SU-DHL-6 (cell line): Measurements from ENCODE around the gene MAST4.

Experiments
- CTCF ChIP-seq: fragments of 200-600 bp; sonication (generic); IDR thresholded peaks from one replicate; pipeline ENCODE4 v1.5.1; 2017; ENCODE audit warnings: antibody characterized with exemption, mild to moderate bottlenecking, low read length, moderate library complexity; ENCODE audit not compliant: insufficient read depth, poor library complexity, severe bottlenecking
- EZH2phosphoT487 ChIP-seq: fragments of 200-600 bp; sonication (generic), shearing (Covaris generic); conservative IDR thresholded peaks from 2 replicates; pipeline ENCODE4 v1.6.1; 2018; ENCODE audit warnings: mild to moderate bottlenecking, antibody characterized with exemption, low read length, moderate library complexity, mixed read lengths

- TF ChIP-seq CTCF (no peak), EZH2phosphoT487 (no peak)
These were observed 565.6 kb downstream of the MAST4 start for GRCh38 chr5:67161767-67162166.
